NCI-H510A treated with DMSO at 0.1 percent for 48 hours (cell line): ENCODE results near the gene CCN6.
"Not testable (repeated sequence)": the region's sequence is repeated elsewhere in the genome, so short reads cannot be mapped to it uniquely, and the experiment has no call there.

Experiments
- DNase-seq: peaks from one replicate; lab custom pipeline; 2025; lab: John Stamatoyannopoulos, UW

Gene CCN6

DNA sequence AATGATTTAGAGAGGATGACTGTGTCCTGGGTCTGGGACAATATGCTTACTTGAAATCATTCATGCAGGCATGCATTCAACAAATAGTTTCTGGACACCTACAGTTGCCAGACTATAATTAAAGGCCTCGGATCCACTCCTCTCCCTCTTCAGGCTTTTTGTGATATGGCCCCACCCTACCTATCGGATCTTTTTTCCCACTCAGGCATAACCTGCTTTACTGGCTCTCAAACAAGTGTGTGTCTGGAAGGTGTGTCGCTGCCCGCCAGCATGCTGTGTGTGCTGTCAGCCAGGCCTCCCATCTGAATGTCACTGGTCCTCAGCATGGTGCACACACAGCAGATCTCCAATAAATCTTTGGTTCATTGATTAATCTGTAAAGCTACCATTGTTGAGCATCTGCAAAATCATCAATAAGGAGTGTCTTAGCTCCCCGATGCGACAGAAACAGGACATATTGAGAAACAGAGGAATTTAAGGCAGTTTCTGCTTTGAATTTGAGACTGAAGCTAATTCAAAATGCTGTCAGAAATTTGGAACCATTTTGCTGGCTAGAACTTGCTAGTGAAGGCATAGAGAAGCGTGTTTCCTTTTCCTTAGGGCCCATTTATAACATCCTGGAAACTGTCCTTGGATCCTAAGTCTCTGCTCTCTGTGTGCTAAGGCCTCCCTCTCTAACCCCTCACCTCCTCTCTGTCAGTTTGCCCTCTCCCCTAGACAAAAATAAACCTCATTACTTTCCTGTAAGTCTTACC is 23.5 kb upstream of the CCN6 start:
- DNase-seq: no peak

DNA sequence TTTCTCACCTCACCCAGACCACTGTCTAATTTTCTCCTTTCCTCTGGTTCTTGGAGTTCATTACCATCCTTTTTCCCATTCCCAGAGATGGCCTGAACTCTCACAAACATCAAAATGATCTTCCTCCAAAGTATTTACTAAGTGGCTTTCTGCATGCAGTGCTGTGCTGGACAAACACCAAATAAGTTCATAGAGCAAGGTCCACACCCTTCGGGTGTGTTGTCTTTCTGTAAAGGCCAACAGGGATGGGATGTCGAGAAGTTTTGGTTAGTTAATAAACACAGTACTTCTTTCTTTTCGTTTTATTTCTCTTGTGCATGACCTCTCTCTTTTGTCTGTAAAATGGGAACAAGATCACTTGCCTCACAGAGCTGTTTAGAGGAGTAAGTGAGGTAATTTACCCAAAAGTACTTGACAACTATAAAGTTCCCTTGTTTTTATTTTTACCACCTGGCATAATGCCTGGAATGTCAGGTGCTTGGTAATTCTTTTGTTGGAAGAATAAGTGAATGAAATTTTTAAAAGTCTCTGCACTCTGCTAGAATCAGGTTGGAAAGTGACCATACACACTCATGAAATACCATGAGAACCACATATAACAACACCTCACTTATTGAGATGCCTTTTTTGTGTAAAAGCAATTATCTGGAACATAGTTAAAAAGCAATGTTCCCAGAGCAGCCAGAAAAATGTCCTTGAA is 22.8 kb upstream of the CCN6 start:
- no peak for DNase-seq

DNA sequence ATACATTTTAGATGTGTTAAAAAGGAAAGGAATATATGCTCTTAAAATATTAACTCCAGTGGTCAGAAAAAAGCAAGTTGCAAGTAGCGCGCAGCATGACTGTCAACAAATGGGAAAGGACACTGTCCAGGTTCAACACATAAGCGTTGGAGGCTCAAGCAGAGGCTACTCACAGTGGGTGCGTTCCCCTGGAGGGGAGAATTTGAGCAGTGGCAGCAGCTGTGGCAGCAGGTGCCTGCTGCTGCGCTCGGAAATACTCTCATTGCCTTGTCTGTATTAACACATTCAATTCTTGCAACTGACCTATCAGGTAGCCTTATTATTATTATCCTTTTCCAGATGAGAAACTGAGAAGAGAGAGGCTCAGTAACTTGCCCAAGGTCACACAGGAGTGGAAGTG is 21.9 kb upstream of the CCN6 start:
- no peak for DNase-seq

DNA sequence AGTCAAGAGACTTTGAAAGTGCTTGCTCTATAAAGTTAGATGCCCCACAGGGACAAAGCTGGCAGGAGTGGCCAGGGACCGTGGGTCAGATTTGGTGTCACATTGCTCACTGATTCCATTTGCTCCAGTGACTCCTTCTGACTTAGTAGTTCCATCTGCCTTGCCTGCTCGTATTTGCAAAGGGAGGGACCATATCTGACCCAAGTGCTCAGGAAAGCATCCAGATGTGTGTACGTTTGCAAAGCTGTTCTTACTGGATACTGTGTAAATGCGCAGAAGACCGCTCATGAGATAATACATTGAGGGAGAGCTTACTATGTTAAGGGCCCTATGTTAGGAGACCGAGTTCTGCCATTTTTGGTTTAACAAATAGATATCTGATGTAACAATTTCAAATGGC is 21.2 kb upstream of the CCN6 start:
- DNase-seq: no peak

DNA sequence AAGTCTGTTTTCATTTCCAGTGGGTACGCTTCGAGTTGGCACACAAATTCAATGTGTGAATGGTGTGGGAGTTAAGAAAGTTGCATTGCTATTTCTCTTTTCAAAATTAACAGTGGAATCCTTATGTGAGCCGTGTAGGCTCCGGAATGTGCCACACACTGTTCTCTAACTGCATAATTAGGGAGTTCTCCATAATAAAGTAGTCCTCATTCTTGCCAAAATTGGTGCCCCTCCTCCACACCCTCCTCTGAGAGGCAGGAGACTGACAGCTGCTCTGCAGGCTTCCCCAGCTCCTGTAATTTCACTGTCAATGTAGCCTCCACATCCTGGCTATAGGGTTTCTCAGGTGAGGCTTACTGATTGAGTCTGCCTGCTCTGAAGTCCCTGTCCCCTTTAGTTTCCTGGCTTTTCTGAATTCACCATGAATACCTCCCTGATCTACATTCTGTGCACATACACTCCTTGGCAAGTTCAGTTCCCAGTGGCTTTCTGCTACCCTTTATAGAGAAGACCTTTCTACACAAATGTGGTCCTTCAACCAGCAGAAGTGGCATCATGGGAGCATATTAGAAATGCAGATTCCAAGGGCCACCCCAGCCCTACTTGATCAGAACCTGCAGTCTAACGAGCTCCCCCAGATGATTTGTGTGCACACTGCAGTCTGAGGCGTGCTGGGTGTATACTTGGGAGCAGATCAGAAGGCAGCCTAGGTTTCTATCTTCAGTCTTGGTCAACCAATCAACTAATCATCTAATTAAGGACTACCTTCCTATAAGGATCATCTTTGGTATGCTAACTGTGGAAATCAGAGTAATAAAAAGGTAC is 19.9 kb upstream of the CCN6 start:
- no peak for DNase-seq

DNA sequence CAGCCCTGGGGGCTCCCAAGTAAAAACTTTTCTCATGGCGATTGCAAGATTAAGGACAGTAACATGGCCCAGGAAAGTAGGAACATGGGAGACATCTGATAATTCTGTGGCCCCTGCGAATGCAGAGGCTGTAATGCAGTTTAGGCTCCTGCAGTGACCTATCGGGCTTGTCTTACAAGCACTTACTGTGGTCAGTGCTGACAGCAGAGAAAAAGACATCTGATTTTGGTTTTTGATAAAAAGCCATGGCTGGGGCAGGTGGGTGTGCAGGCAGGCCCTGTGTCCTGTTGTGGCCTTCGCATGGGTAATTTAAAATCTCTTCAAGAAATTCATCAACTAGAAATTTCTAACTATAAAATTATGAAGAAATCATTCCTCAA is 19.3 kb upstream of the CCN6 start:
- no peak for DNase-seq

DNA sequence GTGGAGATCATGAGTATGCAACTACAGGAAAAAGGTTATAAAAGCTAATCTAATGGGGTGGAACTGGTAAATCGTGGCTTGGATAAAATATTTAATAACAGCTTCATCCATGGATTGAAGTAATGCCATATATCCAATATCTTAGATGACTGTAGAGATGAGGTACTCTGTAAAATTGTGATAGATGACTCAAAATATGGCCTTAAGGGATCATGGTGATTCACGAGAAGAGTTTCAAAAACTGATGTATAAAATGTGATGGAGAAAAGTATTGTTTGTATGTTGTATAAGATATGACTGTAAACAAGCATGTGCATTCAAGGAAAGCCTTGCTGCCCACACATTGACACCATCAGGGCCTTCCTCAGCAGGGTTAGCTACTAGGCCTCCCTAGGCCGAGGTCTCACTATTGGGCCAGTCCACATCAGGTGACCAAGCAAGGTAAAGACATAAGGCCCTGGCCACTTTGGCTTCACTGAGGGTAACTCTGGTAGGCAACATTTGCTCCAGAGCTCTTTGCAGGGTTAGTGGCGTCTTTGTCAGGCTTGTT is 17.7 kb upstream of the CCN6 start:
- DNase-seq: no peak

DNA sequence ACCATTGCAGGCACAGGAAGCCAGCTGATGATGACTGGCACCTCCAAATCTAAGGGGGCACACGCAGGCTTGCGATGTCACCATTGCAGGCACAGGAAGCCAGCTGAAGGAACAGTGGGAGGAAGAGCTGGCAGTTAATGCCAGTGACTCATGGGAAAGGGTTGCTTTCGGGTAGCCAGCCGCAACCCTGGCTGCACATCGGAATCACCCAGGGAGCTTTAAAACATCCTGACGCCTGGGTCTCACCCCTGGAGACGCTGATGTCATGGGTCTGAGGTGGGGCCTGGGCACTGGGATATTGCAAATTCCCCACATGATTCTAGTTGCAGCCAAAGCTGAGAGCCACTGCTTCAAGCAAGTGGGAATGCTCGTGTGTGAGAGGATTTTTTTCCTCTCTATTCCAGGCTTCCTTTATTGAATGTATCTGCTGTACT is 16.1 kb upstream of the CCN6 start:
- DNase-seq: no peak

DNA sequence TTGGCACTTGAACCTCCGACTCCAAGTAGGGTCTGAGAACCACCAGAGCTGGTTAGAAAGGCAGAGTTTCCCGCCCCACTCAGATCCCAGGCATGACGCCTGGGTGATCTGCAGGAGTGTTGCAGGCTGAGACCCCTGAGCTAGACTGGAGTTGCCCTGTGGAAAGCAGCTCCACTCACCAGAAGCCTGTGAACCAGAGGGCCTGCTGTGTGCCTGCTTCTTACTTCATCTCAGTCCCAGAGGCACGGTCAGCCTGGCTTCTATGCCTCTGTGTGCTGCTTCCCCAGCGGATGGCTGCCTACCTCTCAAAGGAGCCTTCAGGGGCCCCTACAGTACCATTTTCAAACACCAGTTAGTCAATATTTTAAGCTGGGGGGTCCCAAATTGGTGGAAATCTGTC is 15.6 kb upstream of the CCN6 start:
- DNase-seq: no peak

DNA sequence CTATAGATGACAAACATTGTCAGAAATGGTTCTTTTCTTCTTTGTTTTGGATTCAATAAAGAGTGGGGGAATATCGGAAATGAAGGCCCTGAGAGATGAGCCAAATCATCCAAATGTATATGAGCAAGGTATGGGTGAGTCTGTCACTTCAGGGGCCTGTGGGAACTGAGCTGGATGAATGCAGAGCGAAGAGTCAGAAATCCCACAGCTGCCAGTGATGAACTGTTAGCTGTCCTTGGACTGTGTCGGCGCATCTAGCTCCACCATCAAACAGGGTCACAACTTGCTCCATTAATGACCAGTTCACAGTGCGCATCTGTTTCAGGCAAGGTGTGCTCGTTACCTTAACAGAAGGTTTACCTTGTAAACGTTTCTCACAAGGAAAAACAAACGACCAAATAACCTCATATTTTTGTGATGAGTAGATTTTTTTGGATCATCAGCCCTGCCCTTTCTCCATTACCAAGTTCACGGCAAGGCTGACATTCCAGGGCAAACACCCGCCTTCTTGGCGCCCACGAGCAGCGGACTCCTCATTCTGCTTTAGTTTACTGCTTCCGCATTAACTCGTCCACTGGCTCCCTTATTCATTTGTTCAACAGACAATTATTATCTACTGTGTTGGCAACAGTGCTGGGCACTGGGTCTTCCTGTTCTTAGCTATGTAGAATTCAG is 15.0 kb upstream of the CCN6 start:
- no peak for DNase-seq

DNA sequence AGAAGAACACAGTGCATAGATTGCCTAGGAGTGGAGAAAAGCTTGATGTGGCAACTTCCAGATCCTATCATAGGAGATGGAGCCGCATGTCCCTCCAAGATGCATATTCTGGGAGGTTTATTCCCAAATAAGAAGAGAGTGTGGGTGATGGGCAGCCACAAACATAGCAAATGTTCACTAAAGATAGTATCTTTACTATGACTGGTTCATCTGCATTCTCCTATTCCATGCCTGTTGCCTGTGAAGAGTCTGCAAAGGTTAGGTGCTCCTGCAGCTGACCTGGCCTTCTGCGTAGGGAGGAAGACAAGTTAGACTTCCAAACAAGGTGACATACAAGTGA is 14.5 kb upstream of the CCN6 start:
- no peak for DNase-seq

DNA sequence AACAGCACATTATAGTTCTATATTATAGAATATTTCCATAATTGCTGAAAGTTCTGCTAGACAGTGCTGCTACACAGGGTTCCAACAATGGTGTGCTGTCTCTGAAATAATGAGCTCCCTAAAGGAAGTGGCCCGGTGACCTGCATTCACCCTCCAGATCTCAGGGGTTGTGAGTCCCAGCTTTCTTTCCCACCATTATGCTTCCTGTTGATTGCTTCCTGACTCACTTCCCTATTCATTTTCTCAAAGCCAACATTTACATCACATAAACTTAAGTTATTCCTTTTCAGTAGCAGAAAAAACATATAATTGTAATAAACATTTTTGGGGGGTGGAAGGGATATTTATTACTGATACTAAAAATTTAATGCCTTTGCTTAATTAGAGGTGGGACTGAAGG is 12.9 kb upstream of the CCN6 start:
- DNase-seq: no peak

DNA sequence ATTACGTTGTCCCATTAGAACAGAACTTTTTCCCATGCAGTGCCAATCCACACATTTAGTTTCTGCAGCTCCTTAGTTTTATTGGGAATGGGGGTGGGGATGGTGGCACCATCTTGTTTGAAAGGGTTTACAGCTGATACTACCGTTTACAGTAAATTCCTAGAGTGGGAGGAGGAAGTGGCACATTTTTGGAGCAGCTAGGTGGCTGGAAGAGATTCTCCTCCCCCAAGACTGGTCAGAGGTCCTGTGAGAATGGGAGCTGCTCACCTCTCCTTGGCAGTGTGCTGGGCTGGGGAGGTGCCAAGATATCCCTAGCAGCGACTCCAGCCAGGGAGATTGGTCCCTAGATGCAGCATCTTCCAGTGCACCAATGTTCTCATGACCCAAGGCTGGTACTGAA is 12.4 kb upstream of the CCN6 start:
- no peak for DNase-seq

DNA sequence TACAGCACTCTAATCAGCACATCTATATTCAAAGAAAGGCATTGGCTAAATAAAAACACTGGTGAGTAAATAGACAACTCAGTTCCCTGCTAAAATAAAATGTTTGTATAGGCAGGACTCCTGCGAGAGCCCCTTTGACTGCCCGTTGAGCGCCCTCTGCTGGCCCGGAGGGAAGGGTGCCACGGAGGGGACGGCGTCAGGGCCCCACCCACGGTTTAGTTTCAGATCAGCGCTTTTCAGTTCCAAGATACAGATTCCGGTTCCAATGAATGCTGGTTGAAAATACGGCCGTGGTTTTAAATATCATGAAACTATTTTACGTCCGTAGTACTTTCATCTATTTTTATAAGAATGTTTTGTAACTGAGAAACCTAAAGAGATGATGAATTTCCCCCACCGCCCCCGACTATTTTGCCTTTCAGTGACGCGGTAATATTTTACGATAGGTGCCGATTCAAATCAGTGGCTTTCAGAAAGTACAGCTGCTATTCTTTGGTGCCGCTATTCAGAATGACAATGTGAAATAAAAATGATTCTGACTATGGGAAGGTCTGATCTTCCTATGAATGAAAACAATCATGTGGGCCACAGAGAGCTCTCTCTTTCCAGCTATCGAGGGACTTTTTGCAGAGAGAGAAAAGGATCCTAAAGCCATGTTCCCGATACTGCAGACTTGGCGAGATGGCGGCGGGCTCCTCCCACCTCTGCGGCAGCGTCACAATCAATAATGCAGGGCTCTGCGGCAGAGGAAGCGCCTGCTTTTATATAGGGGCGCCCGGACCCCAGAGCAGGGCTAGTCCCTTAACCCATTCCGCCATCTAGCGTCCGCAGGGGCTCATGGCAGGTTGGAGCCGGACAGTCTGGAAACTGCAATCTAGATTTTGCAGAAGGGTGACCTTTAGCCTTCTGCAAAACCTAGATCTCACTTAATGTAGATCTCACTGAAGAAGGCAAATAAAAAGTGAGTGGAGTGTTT is 10.6 kb upstream of the CCN6 start:
- DNase-seq: peak; percentile 54

DNA sequence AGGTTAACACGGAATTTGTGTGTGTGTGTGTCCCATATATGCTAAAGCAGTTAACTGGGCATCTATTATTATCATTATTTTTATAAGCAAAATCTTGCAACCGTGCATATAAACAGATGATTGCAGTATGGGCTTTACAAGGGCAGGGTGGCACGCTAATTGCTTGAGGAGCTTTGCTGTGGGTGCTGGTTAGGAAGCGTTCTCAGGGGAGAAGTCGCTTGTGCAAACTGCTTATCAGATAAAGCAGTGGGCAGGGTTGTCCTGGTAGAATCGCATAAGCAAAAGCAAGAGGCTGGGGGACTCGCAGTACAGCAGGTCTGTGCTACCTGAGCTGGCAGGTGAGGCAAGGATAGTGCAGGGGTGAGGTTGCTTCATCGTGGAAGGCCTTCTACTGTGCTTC is 9.7 kb upstream of the CCN6 start:
- no peak for DNase-seq

DNA sequence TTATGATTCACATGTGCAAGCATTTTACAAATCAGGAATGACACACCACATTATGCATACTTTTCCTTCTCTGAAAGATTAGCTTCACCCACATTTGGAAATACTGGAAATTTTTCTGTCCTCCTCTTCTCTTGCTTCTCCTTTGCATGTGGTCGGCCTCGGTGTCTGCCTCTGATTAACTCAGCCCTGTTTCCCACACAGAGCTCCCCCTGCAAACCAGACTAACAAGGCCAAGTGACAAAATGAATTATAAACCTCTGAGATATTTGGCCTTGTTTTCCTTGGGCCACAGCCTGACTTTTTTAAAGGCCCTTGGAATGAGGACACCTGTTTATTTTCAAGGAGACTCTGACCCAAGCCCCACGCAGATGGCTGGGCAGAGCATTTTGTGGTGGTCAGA is 9.0 kb upstream of the CCN6 start:
- no peak for DNase-seq

DNA sequence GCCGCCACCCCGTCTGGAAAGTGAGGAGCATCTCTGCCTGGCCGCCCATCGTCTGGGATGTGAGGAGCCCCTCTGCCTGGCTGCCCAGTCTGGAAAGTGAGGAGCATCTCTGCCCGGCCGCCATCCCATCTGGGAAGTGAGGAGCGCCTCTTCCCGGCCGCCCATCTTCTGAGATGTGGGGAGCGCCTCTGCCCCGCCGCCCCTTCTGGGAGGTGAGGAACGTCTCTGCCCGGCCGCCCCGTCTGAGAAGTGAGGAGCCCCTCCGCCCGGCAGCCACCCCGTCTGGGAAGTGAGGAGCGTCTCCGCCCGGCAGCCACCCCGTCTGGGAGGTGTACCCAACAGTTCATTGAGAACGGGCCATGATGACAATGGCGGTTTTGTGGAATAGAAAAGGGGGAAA is 6.4 kb upstream of the CCN6 start:
- DNase-seq: not testable (repeated sequence)

DNA sequence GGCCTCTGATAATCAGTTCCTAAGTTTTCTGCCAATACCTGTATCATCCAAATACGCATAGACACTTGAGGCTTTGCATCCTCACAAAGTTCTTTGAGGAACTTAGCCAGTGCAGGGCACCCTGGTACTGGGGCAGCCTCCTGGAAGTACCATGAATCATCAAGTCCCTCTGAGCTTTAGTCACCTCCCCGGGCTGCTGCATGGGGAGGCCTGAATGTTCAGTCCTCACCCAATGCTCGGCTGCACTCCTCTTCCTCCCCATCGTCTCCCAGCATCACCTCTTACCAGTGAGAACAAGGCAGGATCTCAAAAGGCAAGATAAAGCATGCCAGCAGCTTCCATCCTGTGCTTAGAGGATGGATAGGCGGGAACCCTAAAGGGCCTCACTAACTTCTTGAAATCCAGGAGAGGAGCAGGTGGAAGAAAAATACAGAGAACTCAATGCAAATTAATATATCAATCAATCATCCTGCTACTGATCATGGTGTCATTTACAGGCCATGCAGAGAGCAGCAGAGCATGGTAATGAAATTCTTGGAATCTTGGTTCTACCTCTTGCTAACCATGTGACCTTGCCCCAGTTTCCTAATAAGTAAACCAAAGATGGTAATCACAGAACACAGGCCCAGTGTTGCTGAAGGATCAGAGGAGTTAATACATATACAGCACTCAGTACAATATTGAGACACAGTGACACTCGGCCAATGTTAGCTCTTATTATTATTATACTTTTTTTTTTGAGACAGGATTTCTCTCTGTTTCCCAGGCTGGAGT is 4.7 kb upstream of the CCN6 start:
- DNase-seq: no peak

DNA sequence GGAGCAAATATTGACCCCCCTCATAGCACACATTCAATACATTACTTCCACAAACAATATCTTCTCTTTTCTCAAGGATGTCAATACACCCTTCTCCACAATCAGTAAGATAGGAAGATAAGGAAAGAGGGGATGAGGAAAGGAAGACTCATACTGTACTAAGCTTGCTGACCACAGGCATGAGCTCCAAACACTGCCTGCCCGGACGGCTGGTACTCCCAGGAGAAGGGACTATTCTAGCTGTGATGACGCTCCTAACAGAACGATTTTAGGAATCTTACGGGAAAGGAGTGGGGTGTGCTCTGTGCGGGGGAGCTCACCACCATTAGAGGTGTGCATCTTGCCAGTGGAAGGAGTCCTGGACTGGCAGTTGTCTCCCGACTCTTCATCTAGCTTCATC is 3.9 kb upstream of the CCN6 start:
- DNase-seq: no peak

DNA sequence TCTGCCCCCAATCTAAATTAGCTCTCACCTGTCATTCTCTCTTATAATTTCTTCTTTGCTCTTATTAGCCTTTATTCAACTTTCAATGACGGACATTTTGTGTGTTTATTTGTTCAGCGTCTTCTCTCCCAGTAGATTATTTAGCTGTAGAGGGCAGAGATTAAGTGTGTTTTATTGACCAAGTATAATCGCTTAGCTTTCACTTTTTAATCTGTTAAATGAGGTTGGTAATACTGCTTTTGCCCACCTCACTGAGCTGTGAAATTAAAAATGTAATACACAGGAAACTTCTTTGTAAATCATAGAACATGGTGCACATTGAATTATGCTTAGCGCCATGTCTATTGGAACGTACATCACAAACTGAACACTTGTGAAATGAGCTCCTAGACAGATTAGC is 3.5 kb upstream of the CCN6 start:
- no peak for DNase-seq
